SK-N-SH (cell line): Measurements from ENCODE around the gene UBE2N. TPM values are rescaled to one million over a fixed set of nuclear protein-coding genes. Genes with fewer than 3 reads are reported as not detected.
A peak's percentile ranks its signal among the peaks of the same experiment; 100 is the strongest.

Experiments
- CTCF ChIA-PET: fragments of 300-600, 350-600 bp; formaldehyde crosslinking; extraction: SDS; loops from one replicate; lab custom pipeline; 2021; lab: Yijun Ruan, JAX
- POLR2A ChIA-PET: fragments of 350-600 bp; sonication (Branson Sonifier 250); formaldehyde crosslinking; extraction: SDS; loops from one replicate; lab custom pipeline; 2020; ENCODE audit warnings: antibody characterized with exemption, inconsistent platforms; lab: Yijun Ruan, JAX
- DNase-seq: peaks from one replicate; pipeline ENCODE4 v3.0.0; 2012
- H2AFZ ChIP-seq: fragments of 200-600 bp; sonication (generic); 2 replicates; pipeline ENCODE4 v1.8.1; 2016; ENCODE audit warnings: antibody characterized with exemption, mild to moderate bottlenecking, low read depth
- H3F3A ChIP-seq: fragments of 200-600 bp; sonication (generic); replicated peaks from 2 replicates; pipeline ENCODE3; 2016; ENCODE audit warnings: antibody characterized with exemption, mild to moderate bottlenecking; ENCODE audit not compliant: insufficient read depth
- H3K27ac ChIP-seq, 2 experiments: fragments of 200-500 bp in 1 of 2; fragments of 200-600 bp in 1 of 2; sonication (Bioruptor generic) in 1 of 2; sonication (generic), shearing (Covaris generic) in 1 of 2; 2 replicates each; pipeline versions ENCODE4 v1.5.1 to v1.6.1; 2014 to 2016; ENCODE audit warnings: low read depth in 2 of 2, inconsistent platforms in 1 of 2, low read length in 1 of 2, mild to moderate bottlenecking in 1 of 2, mixed read lengths in 1 of 2
- H3K27me3 ChIP-seq: fragments of 200-600 bp; sonication (generic), shearing (Covaris generic); 2 replicates; pipeline ENCODE4 v1.6.1; 2016; ENCODE audit warnings: mixed run types; ENCODE audit not compliant: insufficient read depth
- H3K36me3 ChIP-seq, 2 experiments: fragments of 200-500 bp in 1 of 2; fragments of 200-600 bp in 1 of 2; sonication (Bioruptor generic) in 1 of 2; sonication (generic) in 1 of 2; replicated peaks in 1 of 2; 2 replicates each; pipeline versions ENCODE3 to v1.5.1; 2014 to 2016; ENCODE audit warnings: low read length in 1 of 2, mild to moderate bottlenecking in 1 of 2; ENCODE audit not compliant: insufficient read depth in 2 of 2, control insufficient read depth in 1 of 2
- H3K4me1 ChIP-seq, 2 experiments: fragments of 200-500 bp in 1 of 2; fragments of 200-600 bp in 1 of 2; sonication (Bioruptor generic) in 1 of 2; sonication (generic), shearing (Covaris generic) in 1 of 2; 2 replicates each; pipeline versions ENCODE4 v1.5.1 to v1.6.1; 2014 to 2016; ENCODE audit warnings: low read depth in 1 of 2, low read length in 1 of 2, mixed run types in 1 of 2; ENCODE audit not compliant: insufficient read depth in 2 of 2, control insufficient read depth in 1 of 2
- H3K4me2 ChIP-seq: fragments of 200-600 bp; sonication (generic), shearing (Covaris generic); 2 replicates; pipeline ENCODE4 v1.6.1; 2017; ENCODE audit warnings: mixed run types
- H3K4me3 ChIP-seq, 2 experiments: fragments of 200-500 bp in 1 of 2; fragments of 200-600 bp in 1 of 2; sonication (Bioruptor generic) in 1 of 2; sonication (generic), shearing (Covaris generic) in 1 of 2; 2 replicates each; pipeline versions ENCODE4 v1.5.1 to v1.8.1; 2014 to 2016; ENCODE audit warnings: low read depth in 2 of 2, inconsistent platforms in 1 of 2, low read length in 1 of 2, mild to moderate bottlenecking in 1 of 2, mixed read lengths in 1 of 2, moderate library complexity in 1 of 2
- H3K79me2 ChIP-seq: fragments of 200-600 bp; sonication (generic); 2 replicates; pipeline ENCODE4 v1.8.1; 2017; ENCODE audit warnings: mild to moderate bottlenecking; ENCODE audit not compliant: insufficient read depth
- H3K9ac ChIP-seq: fragments of 200-600 bp; sonication (generic); 2 replicates; pipeline ENCODE4 v1.6.1; 2017; ENCODE audit warnings: mixed run types
- H3K9me2 ChIP-seq: fragments of 200-600 bp; sonication (generic); 2 replicates; pipeline ENCODE4 v1.6.1; 2017; ENCODE audit warnings: mixed run types
- H3K9me3 ChIP-seq: fragments of 200-600 bp; sonication (generic); 2 replicates; pipeline ENCODE4 v1.6.1; 2017; ENCODE audit warnings: mixed run types, mild to moderate bottlenecking, moderate library complexity
- H4K20me1 ChIP-seq: fragments of 200-600 bp; sonication (generic); 2 replicates; pipeline ENCODE4 v1.6.1; 2017; ENCODE audit warnings: mild to moderate bottlenecking, mixed run types; ENCODE audit not compliant: insufficient read depth
- EP300 ChIP-seq, 2 experiments: IDR thresholded peaks; 2 replicates each; pipeline versions ENCODE4 v1.4.0 to v1.6.1; 2012; ENCODE audit warnings: borderline replicate concordance in 1 of 2, low read depth in 1 of 2, low read length in 1 of 2
- FOSL2 ChIP-seq: IDR thresholded peaks from 2 replicates; pipeline ENCODE4 v1.4.0; 2012; ENCODE audit warnings: low read depth, mild to moderate bottlenecking, moderate library complexity, borderline replicate concordance
- FOXJ3 ChIP-seq: sonication (generic); formaldehyde crosslinking; IDR thresholded peaks from 2 replicates; pipeline ENCODE4 v1.5.1; 2020; ENCODE audit warnings: mild to moderate bottlenecking, missing genetic modification reagents
- FOXM1 ChIP-seq: IDR thresholded peaks from 2 replicates; pipeline ENCODE4 v1.4.0; 2012; ENCODE audit warnings: low read depth, mild to moderate bottlenecking
- GATA2 ChIP-seq: sonication (generic); formaldehyde crosslinking; IDR thresholded peaks from 2 replicates; pipeline ENCODE4 v1.5.0; 2020; ENCODE audit warnings: mild to moderate bottlenecking, missing genetic modification reagents
- MEF2A ChIP-seq: IDR thresholded peaks from 2 replicates; pipeline ENCODE4 v1.4.0; 2012; ENCODE audit warnings: low read depth, borderline replicate concordance
- NRF1 ChIP-seq: IDR thresholded peaks from 2 replicates; pipeline ENCODE4 v1.6.1; 2012; ENCODE audit warnings: low read depth, mild to moderate bottlenecking, low read length
- RAD21 ChIP-seq: IDR thresholded peaks from 2 replicates; pipeline ENCODE4 v1.6.1; 2012; ENCODE audit warnings: mild to moderate bottlenecking, low read length
- RCOR1 ChIP-seq: fragments of 150-350 bp; IDR thresholded peaks from 2 replicates; pipeline ENCODE4 v1.6.1; 2017; ENCODE audit warnings: antibody characterized with exemption, low read length
- RFX5 ChIP-seq: IDR thresholded peaks from 2 replicates; pipeline ENCODE4 v1.6.1; 2012; ENCODE audit warnings: mild to moderate bottlenecking, improper control_type of control experiment, low read length
- RXRA ChIP-seq: IDR thresholded peaks from 2 replicates; pipeline ENCODE4 v1.4.0; 2012; ENCODE audit warnings: low read depth, mild to moderate bottlenecking, borderline replicate concordance
- SIN3A ChIP-seq: IDR thresholded peaks from 2 replicates; pipeline ENCODE4 v1.6.1; 2012; ENCODE audit warnings: low read depth, mild to moderate bottlenecking, low read length, moderate library complexity, borderline replicate concordance
- SMC3 ChIP-seq: IDR thresholded peaks from 2 replicates; pipeline ENCODE4 v1.6.1; 2012; ENCODE audit warnings: low read depth, low read length, improper control_type of control experiment
- TCF12 ChIP-seq: IDR thresholded peaks from 2 replicates; pipeline ENCODE4 v1.4.0; 2012
- TEAD4 ChIP-seq: IDR thresholded peaks from 2 replicates; pipeline ENCODE4 v1.4.0; 2012; ENCODE audit warnings: mild to moderate bottlenecking, borderline replicate concordance; ENCODE audit not compliant: insufficient read depth
- USF1 ChIP-seq: IDR thresholded peaks from 2 replicates; pipeline ENCODE4 v1.4.0; 2012; ENCODE audit warnings: low read depth, borderline replicate concordance
- YY1 ChIP-seq: IDR thresholded peaks from 2 replicates; pipeline ENCODE4 v1.4.0; 2012; ENCODE audit warnings: low read depth, mild to moderate bottlenecking
- polyA plus RNA-seq, 3 experiments: library from polyadenylated mRNA; depleted of rRNA; stranded (reverse); fragments of >200 nt; gene quantifications; 2 replicates each; pipeline ENCODE4 v1.2.3, GENCODE V29; 2012
- TF ChIP-seq, protein P1 (sequence below): fragments of 150-350 bp; IDR thresholded peaks from 2 replicates; pipeline ENCODE4 v1.6.1; 2017; ENCODE audit warnings: antibody characterized with exemption, low read length, low read depth, borderline replicate concordance
- TF ChIP-seq, protein P2 (sequence below): fragments of 150-350 bp; IDR thresholded peaks from 2 replicates; pipeline ENCODE4 v1.6.1; 2016; ENCODE audit warnings: mild to moderate bottlenecking, low read depth, low read length
- TF ChIP-seq, protein P3 (sequence below): IDR thresholded peaks from 2 replicates; pipeline ENCODE4 v1.4.0; 2012; ENCODE audit warnings: low read depth
- TF ChIP-seq, protein P4 (sequence below): IDR thresholded peaks from 2 replicates; pipeline ENCODE4 v1.6.1; 2012; ENCODE audit warnings: mild to moderate bottlenecking, low read depth, low read length, moderate library complexity

UBE2N gene
- polyA plus RNA-seq, 1 of the 3 experiments (the other 2 are of a cell fraction), result 102 TPM

GRCh38 chr12:93380480-93381121 lies 61.1 kb downstream of the UBE2N start (continued):
- peak; percentile 51; the same call in 1 of the 2 replicates for TF ChIP-seq FOSL2
- TF ChIP-seq GATA2 (CRISPR knock-in tag), result no peak
- TF ChIP-seq, protein P1, sequence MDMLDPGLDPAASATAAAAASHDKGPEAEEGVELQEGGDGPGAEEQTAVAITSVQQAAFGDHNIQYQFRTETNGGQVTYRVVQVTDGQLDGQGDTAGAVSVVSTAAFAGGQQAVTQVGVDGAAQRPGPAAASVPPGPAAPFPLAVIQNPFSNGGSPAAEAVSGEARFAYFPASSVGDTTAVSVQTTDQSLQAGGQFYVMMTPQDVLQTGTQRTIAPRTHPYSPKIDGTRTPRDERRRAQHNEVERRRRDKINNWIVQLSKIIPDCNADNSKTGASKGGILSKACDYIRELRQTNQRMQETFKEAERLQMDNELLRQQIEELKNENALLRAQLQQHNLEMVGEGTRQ, result no peak
- no peak for TF ChIP-seq EP300 (IDR thresholded peaks at IDR 0.05; ENCODE audit: borderline replicate concordance in 1 of 2, low read depth in 1 of 2, low read length in 1 of 2)
- 0 out of 2 replicates have a peak, but pooled peaks have one; percentile 26 for TF ChIP-seq FOXM1
- TF ChIP-seq RXRA, result no peak
- TF ChIP-seq, protein P2, sequence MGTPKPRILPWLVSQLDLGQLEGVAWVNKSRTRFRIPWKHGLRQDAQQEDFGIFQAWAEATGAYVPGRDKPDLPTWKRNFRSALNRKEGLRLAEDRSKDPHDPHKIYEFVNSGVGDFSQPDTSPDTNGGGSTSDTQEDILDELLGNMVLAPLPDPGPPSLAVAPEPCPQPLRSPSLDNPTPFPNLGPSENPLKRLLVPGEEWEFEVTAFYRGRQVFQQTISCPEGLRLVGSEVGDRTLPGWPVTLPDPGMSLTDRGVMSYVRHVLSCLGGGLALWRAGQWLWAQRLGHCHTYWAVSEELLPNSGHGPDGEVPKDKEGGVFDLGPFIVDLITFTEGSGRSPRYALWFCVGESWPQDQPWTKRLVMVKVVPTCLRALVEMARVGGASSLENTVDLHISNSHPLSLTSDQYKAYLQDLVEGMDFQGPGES, result no peak
- TF ChIP-seq TEAD4, result no peak

DNA sequence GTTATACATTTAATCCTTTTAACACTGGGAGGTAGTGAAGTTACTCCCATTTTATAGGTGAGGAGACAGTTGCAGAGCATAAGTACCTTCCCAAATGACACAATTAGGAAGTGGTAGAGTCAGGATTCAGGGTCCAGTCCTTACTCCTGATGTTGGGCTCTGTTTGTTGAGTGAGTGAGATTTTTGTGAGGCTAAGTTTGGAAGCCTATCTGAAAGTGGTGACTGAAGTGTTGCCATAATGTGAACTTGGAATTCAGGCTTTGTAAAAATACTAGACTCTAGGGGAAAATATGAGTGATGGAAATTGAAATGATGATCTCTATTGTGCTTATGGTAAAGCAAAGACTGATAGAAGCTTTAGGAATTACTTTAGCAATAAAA lies 61.8 kb downstream of the UBE2N start:
- ChIA-PET CTCF (interaction anchor here (0.7 to 2.0 kb wide), 18 partner anchors 9 to 484 kb away, joined by 3 to 23 read pairs (median 3); no protein-coding TSS in a partner anchor), POLR2A (no interaction called here)
- H2AFZ ChIP-seq, result no peak overlapping the region; the same call in 1 of the 2 replicates
- H3K79me2 ChIP-seq, result peaks cover 69% of the 10 kb centered on the region
- peaks cover 11% of the 10 kb centered on the region for H3F3A ChIP-seq
- peak overlapping the region; percentile 85 for H3K9ac ChIP-seq
- peak overlapping the region; percentile 73 to 88 for H3K4me3 ChIP-seq
- H3K9me2 ChIP-seq, result no peaks in the 10 kb centered on the region
- H3K27me3 ChIP-seq, result no peaks in the 10 kb centered on the region
- DNase-seq, result no peak
- H3K27ac ChIP-seq, result peak overlapping the region; percentile 86 to 88; a peak in 3 of 4 replicates
- H3K9me3 ChIP-seq, result no peaks in the 10 kb centered on the region
- peak overlapping the region; percentile 82 for H3K4me2 ChIP-seq
- peaks cover 9 to 15% of the 10 kb centered on the region in 2 experiments; a peak in 3 of 4 replicates for H3K4me1 ChIP-seq
- peaks cover 1 to 14% of the 10 kb centered on the region in 2 experiments for H3K36me3 ChIP-seq
- H4K20me1 ChIP-seq, result peaks cover 62% of the 10 kb centered on the region
- no peak for TF ChIP-seq SIN3A
- TF ChIP-seq, protein P1, result no peak
- TF ChIP-seq RAD21, result no peak
- TF ChIP-seq FOXJ3, result no peak
- TF ChIP-seq TCF12, result no peak
- TF ChIP-seq, protein P3, sequence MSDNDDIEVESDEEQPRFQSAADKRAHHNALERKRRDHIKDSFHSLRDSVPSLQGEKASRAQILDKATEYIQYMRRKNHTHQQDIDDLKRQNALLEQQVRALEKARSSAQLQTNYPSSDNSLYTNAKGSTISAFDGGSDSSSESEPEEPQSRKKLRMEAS, result no peak
- TF ChIP-seq SMC3, result no peak
- no peak for TF ChIP-seq NRF1
- no peak for TF ChIP-seq FOSL2
- TF ChIP-seq, protein P4, sequence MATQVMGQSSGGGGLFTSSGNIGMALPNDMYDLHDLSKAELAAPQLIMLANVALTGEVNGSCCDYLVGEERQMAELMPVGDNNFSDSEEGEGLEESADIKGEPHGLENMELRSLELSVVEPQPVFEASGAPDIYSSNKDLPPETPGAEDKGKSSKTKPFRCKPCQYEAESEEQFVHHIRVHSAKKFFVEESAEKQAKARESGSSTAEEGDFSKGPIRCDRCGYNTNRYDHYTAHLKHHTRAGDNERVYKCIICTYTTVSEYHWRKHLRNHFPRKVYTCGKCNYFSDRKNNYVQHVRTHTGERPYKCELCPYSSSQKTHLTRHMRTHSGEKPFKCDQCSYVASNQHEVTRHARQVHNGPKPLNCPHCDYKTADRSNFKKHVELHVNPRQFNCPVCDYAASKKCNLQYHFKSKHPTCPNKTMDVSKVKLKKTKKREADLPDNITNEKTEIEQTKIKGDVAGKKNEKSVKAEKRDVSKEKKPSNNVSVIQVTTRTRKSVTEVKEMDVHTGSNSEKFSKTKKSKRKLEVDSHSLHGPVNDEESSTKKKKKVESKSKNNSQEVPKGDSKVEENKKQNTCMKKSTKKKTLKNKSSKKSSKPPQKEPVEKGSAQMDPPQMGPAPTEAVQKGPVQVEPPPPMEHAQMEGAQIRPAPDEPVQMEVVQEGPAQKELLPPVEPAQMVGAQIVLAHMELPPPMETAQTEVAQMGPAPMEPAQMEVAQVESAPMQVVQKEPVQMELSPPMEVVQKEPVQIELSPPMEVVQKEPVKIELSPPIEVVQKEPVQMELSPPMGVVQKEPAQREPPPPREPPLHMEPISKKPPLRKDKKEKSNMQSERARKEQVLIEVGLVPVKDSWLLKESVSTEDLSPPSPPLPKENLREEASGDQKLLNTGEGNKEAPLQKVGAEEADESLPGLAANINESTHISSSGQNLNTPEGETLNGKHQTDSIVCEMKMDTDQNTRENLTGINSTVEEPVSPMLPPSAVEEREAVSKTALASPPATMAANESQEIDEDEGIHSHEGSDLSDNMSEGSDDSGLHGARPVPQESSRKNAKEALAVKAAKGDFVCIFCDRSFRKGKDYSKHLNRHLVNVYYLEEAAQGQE, result no peak
- no peak for TF ChIP-seq RFX5
- no peak for TF ChIP-seq RXRA
- TF ChIP-seq USF1, result no peak
- no peak for TF ChIP-seq MEF2A
- TF ChIP-seq YY1, result no peak
- TF ChIP-seq RCOR1, result no peak
